Activated CD8-positive, alpha-beta memory T cell treated with anti-CD3 and anti-CD28 coated beads, Interleukin-2, amount 50 U/mL, for 1 hour (primary cell): ENCODE data around the gene TPSAB1.

ENCODE experiments used
- DNase-seq: peaks from one replicate; pipeline ENCODE4 v3.0.0-alpha.2; 2020; ENCODE audit errors: extremely low read depth

Gene TPSAB1

GRCh38 chr16:1285669-1286512 lies 45.4 kb downstream of the TPSAB1 start:
- DNase-seq = no peak

- no peak for DNase-seq
These were observed 46.1 kb downstream of the TPSAB1 start for GRCh38 chr16:1286513-1287094.

GRCh38 chr16:1287982-1288670 lies 47.6 kb downstream of the TPSAB1 start:
- DNase-seq = no peak

- DNase-seq = no peak
These were observed 48.4 kb downstream of the TPSAB1 start for GRCh38 chr16:1288813-1289476.

GRCh38 chr16:1289477-1289866 lies 49.0 kb downstream of the TPSAB1 start:
- DNase-seq = no peak

GRCh38 chr16:1290063-1290501 lies 49.6 kb downstream of the TPSAB1 start:
- DNase-seq = no peak

- no peak for DNase-seq
These were observed 50.5 kb downstream of the TPSAB1 start for GRCh38 chr16:1290860-1291575.

- DNase-seq = no peak
These were observed 51.1 kb downstream of the TPSAB1 start for GRCh38 chr16:1291576-1291974.
